ENCODE results near the gene UQCC3. TPM values are rescaled to one million over a fixed set of nuclear protein-coding genes. Genes with fewer than 3 reads are reported as not detected.

Gene UQCC3
- total and polyA plus RNA-seq, 10 of the 15 experiments (the other 5 are each of a cell fraction or from before 2014, with no cell fraction given): 1.3 to 20.5 (median 8.2) TPM

DNA sequence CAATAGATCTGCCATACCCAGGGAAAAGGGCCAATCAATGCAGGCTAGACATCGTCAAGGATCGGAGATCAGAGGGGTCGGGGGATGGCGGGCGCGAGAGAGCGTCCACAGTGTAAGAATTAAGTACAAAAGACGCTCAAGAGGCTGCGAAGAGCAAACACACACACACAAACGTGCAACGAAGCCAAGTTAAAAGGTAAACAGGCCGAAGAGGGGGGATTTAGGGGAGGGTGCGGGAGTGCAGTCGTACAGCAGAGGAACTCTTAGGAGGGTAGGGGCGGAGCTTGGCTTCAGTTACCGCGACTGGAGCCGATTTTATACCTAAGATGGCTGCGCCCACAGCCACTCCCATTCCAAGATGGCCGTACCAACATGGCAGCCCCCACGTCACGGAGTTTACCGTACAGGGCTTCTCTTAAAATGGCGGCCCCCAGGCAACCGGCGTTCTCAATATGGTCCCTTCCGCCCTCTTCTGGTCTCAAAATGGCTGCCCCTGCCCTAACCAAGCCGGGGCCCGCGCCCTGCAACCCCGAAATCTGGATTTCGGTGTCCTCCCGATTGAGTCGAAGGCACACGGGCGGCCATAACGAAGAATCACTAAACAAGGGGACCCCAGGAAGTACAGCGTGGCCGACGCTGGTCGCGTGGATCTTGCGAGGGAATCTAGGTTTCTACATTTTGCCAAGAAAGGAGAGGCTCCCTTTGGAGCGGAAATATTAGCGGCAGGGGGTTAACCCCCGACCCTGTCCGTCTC, 38.0 kb downstream of the UQCC3 start (continued):
- TF ChIP-seq TCF3 (IDR thresholded peaks at IDR 0.05; ENCODE audit: borderline replicate concordance, insufficient read depth, low read depth, low read length) (no peak), SMAD1 (IDR thresholded peaks at IDR 0.05; ENCODE audit: low read depth, partially characterized antibody) (peak; percentile 54), PAX8 (IDR thresholded peaks at IDR 0.05) (no peak), KLF5 (IDR thresholded peaks at IDR 0.05; ENCODE audit: partially characterized antibody) (peak; percentile 63), PML (IDR thresholded peaks at IDR 0.05; ENCODE audit: low read length) (peak; percentile 97; the same call in 1 of the 2 replicates), MYB (IDR thresholded peaks at IDR 0.05; ENCODE audit: borderline replicate concordance, low read depth, low read length) (no peak), SMAD5 (IDR thresholded peaks at IDR 0.05; ENCODE audit: low read depth) (peak; percentile 62), MXI1 (IDR thresholded peaks at IDR 0.05; ENCODE audit: low read depth, low read length) (no peak; the same call in none of the 2 replicates), STAT3 (IDR thresholded peaks at IDR 0.05; ENCODE audit: low read depth, low read length) (0 out of 2 replicates have a peak, but pooled peaks have one; percentile 28), HCFC1 (IDR thresholded peaks at IDR 0.05; ENCODE audit: low read length) (peak; percentile 92), IRF4 (IDR thresholded peaks at IDR 0.05; ENCODE audit: low read depth, low read length) (peak; percentile 67; the same call in 1 of the 2 replicates), HDGF (IDR thresholded peaks at IDR 0.05) (peak; percentile 88), IKZF2 (IDR thresholded peaks at IDR 0.05) (0 out of 4 replicates have a peak, but pooled peaks of 1 of the 2 experiments have one; percentile 33), ZNF207 (IDR thresholded peaks at IDR 0.05; ENCODE audit: borderline replicate concordance) (peak; percentile 92), IKZF1 (conservative IDR thresholded peaks at IDR 0.05) (peak; percentile 81), NFYB (IDR thresholded peaks at IDR 0.05; ENCODE audit: insufficient read depth, low read depth, low read length) (0 out of 2 replicates have a peak, but pooled peaks have one; percentile 7), ESRRA (IDR thresholded peaks at IDR 0.05; ENCODE audit: low read length) (peak; percentile 93; the same call in 1 of the 2 replicates), SPI1 (IDR thresholded peaks at IDR 0.05; ENCODE audit: borderline replicate concordance, insufficient read depth, low read depth, low read length) (peak; percentile 41; the same call in 1 of the 2 replicates), ATF7 (IDR thresholded peaks at IDR 0.05; ENCODE audit: low read depth) (peak; percentile 24; the same call in 1 of the 2 replicates), RAD21 (IDR thresholded peaks at IDR 0.05; ENCODE audit: insufficient read depth, low read depth, low read length) (no peak), ZBED1 (IDR thresholded peaks at IDR 0.05; ENCODE audit: borderline replicate concordance) (peak; percentile 87; the same call in 1 of the 2 replicates)
- TF ChIP-seq, protein P1, sequence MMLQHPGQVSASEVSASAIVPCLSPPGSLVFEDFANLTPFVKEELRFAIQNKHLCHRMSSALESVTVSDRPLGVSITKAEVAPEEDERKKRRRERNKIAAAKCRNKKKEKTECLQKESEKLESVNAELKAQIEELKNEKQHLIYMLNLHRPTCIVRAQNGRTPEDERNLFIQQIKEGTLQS (IDR thresholded peaks at IDR 0.05; ENCODE audit: borderline replicate concordance, extremely low read depth, low read depth, low read length): peak; percentile 43; the same call in 1 of the 2 replicates
- TF ChIP-seq, protein P2, sequence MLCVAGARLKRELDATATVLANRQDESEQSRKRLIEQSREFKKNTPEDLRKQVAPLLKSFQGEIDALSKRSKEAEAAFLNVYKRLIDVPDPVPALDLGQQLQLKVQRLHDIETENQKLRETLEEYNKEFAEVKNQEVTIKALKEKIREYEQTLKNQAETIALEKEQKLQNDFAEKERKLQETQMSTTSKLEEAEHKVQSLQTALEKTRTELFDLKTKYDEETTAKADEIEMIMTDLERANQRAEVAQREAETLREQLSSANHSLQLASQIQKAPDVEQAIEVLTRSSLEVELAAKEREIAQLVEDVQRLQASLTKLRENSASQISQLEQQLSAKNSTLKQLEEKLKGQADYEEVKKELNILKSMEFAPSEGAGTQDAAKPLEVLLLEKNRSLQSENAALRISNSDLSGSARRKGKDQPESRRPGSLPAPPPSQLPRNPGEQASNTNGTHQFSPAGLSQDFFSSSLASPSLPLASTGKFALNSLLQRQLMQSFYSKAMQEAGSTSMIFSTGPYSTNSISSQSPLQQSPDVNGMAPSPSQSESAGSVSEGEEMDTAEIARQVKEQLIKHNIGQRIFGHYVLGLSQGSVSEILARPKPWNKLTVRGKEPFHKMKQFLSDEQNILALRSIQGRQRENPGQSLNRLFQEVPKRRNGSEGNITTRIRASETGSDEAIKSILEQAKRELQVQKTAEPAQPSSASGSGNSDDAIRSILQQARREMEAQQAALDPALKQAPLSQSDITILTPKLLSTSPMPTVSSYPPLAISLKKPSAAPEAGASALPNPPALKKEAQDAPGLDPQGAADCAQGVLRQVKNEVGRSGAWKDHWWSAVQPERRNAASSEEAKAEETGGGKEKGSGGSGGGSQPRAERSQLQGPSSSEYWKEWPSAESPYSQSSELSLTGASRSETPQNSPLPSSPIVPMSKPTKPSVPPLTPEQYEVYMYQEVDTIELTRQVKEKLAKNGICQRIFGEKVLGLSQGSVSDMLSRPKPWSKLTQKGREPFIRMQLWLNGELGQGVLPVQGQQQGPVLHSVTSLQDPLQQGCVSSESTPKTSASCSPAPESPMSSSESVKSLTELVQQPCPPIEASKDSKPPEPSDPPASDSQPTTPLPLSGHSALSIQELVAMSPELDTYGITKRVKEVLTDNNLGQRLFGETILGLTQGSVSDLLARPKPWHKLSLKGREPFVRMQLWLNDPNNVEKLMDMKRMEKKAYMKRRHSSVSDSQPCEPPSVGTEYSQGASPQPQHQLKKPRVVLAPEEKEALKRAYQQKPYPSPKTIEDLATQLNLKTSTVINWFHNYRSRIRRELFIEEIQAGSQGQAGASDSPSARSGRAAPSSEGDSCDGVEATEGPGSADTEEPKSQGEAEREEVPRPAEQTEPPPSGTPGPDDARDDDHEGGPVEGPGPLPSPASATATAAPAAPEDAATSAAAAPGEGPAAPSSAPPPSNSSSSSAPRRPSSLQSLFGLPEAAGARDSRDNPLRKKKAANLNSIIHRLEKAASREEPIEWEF (IDR thresholded peaks at IDR 0.05; ENCODE audit: insufficient replicate concordance, low read depth, low read length): no peak
- TF ChIP-seq, protein P3, sequence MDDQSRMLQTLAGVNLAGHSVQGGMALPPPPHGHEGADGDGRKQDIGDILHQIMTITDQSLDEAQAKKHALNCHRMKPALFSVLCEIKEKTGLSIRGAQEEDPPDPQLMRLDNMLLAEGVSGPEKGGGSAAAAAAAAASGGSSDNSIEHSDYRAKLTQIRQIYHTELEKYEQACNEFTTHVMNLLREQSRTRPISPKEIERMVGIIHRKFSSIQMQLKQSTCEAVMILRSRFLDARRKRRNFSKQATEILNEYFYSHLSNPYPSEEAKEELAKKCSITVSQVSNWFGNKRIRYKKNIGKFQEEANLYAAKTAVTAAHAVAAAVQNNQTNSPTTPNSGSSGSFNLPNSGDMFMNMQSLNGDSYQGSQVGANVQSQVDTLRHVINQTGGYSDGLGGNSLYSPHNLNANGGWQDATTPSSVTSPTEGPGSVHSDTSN (IDR thresholded peaks at IDR 0.05; ENCODE audit: insufficient replicate concordance, low read depth, low read length): peak; percentile 38
